HEK293 (cell line): Measurements from ENCODE around the gene ITGA8.

Experiments
- CTCF ChIA-PET: fragments of 350-600 bp; formaldehyde crosslinking; extraction: SDS; loops from one replicate; lab custom pipeline; 2021; ENCODE audit warnings: antibody characterized with exemption; lab: Yijun Ruan, JAX
- POLR2A ChIA-PET: fragments of 300-600 bp; formaldehyde crosslinking; extraction: SDS; loops from one replicate; lab custom pipeline; 2020; ENCODE audit warnings: antibody characterized with exemption, inconsistent platforms; lab: Yijun Ruan, JAX
- H3K27ac ChIP-seq: fragments of 200-500 bp; sonication (Bioruptor generic); 2 replicates; pipeline ENCODE4 v1.5.1; 2014; ENCODE audit warnings: low read depth, low read length, control low read depth, inconsistent platforms; ENCODE audit errors: extremely low read depth
- H3K36me3 ChIP-seq, 2 experiments: fragments of 200-500 bp in 1 of 2; sonication (Bioruptor generic) in 1 of 2; 1 replicate in 1 of 2; 2 replicates in 1 of 2; pipeline ENCODE4 v1.5.1; 2014 to 2017; ENCODE audit warnings: inconsistent platforms in 2 of 2, low read length in 2 of 2; ENCODE audit not compliant: control insufficient read depth in 2 of 2, insufficient read depth in 1 of 2
- H3K4me1 ChIP-seq: fragments of 200-500 bp; sonication (Bioruptor generic); 2 replicates; pipeline ENCODE4 v1.5.1; 2014; ENCODE audit warnings: mild to moderate bottlenecking, low read length, inconsistent platforms; ENCODE audit not compliant: control insufficient read depth, insufficient read depth
- H3K4me3 ChIP-seq: 2 replicates; pipeline ENCODE4 v1.5.1; 2011; ENCODE audit warnings: low read depth, mild to moderate bottlenecking, control low read depth, low read length, moderate library complexity
- H3K9me3 ChIP-seq: fragments of 200-500 bp; sonication (Bioruptor generic); 2 replicates; pipeline ENCODE4 v1.5.1; 2014; ENCODE audit warnings: low read depth, low read length, inconsistent platforms; ENCODE audit not compliant: control insufficient read depth, insufficient read depth
- BCL11A ChIP-seq: fragments of 450-650 bp; formaldehyde crosslinking; IDR thresholded peaks from 2 replicates; pipeline ENCODE4 v1.5.1; 2016; ENCODE audit warnings: low read depth, missing biosample characterization, missing genetic modification characterization
- CTCF ChIP-seq: fragments of 450-650 bp; formaldehyde crosslinking; IDR thresholded peaks from 2 replicates; pipeline ENCODE4 v1.5.1; 2016; ENCODE audit warnings: missing biosample characterization, missing genetic modification characterization
- FEZF1 ChIP-seq: fragments of 450-650 bp; formaldehyde crosslinking; IDR thresholded peaks from 2 replicates; pipeline ENCODE4 v1.5.1; 2016; ENCODE audit warnings: missing biosample characterization, missing genetic modification characterization
- GFI1B ChIP-seq: fragments of 450-650 bp; formaldehyde crosslinking; IDR thresholded peaks from 2 replicates; pipeline ENCODE4 v1.5.1; 2016; ENCODE audit warnings: missing biosample characterization, missing genetic modification characterization
- HOXD13 ChIP-seq: sonication (generic); formaldehyde crosslinking; IDR thresholded peaks from 2 replicates; pipeline ENCODE4 v1.8.0; 2022; ENCODE audit warnings: missing genetic modification reagents, borderline replicate concordance
- KLF8 ChIP-seq: fragments of 450-650 bp; formaldehyde crosslinking; IDR thresholded peaks from 2 replicates; pipeline ENCODE4 v1.5.1; 2016; ENCODE audit warnings: missing biosample characterization, missing genetic modification characterization
- MZF1 ChIP-seq: fragments of 450-650 bp; formaldehyde crosslinking; IDR thresholded peaks from 2 replicates; pipeline ENCODE4 v1.5.1; 2017; ENCODE audit warnings: missing biosample characterization, missing genetic modification characterization, borderline replicate concordance
- OVOL3 ChIP-seq: fragments of 450-650 bp; formaldehyde crosslinking; IDR thresholded peaks from 2 replicates; pipeline ENCODE4 v1.5.1; 2016; ENCODE audit warnings: missing biosample characterization, missing genetic modification characterization
- SETDB1 ChIP-seq: IDR thresholded peaks from one replicate; pipeline ENCODE4 v1.6.1; 2017; ENCODE audit warnings: mild to moderate bottlenecking, low read length, moderate library complexity, mixed read lengths; ENCODE audit not compliant: insufficient read length
- ZBTB20 ChIP-seq: fragments of 450-650 bp; formaldehyde crosslinking; IDR thresholded peaks from 2 replicates; pipeline ENCODE4 v1.5.1; 2016; ENCODE audit warnings: missing biosample characterization, missing genetic modification characterization
- ZBTB44 ChIP-seq: fragments of 450-650 bp; IDR thresholded peaks from 2 replicates; pipeline ENCODE4 v1.5.1; 2018; ENCODE audit warnings: missing biosample characterization, mild to moderate bottlenecking, missing genetic modification characterization
- ZNF114 ChIP-seq: fragments of 450-650 bp; formaldehyde crosslinking; IDR thresholded peaks from 2 replicates; pipeline ENCODE4 v1.5.0; 2017; ENCODE audit warnings: missing biosample characterization, missing genetic modification characterization
- ZNF155 ChIP-seq: fragments of 450-650 bp; formaldehyde crosslinking; IDR thresholded peaks from 2 replicates; pipeline ENCODE4 v1.5.1; 2016; ENCODE audit warnings: missing biosample characterization, missing genetic modification characterization
- ZNF184 ChIP-seq: fragments of 450-650 bp; IDR thresholded peaks from 2 replicates; pipeline ENCODE4 v1.5.1; 2018; ENCODE audit warnings: missing biosample characterization, mild to moderate bottlenecking, missing genetic modification characterization
- ZNF239 ChIP-seq: fragments of 450-650 bp; formaldehyde crosslinking; IDR thresholded peaks from 2 replicates; pipeline ENCODE4 v1.5.1; 2016; ENCODE audit warnings: missing biosample characterization, missing genetic modification characterization
- ZNF335 ChIP-seq: fragments of 450-650 bp; formaldehyde crosslinking; conservative IDR thresholded peaks from 2 replicates; pipeline ENCODE4 v1.5.1; 2016; ENCODE audit warnings: missing biosample characterization, missing genetic modification characterization
- ZNF366 ChIP-seq: fragments of 450-650 bp; formaldehyde crosslinking; conservative IDR thresholded peaks from 2 replicates; pipeline ENCODE4 v1.5.1; 2016; ENCODE audit warnings: missing biosample characterization, missing genetic modification characterization
- ZNF423 ChIP-seq: fragments of 450-650 bp; formaldehyde crosslinking; IDR thresholded peaks from 2 replicates; pipeline ENCODE4 v1.5.1; 2016; ENCODE audit warnings: missing biosample characterization, missing genetic modification characterization
- ZNF514 ChIP-seq: fragments of 450-650 bp; formaldehyde crosslinking; IDR thresholded peaks from 2 replicates; pipeline ENCODE4 v1.5.1; 2016; ENCODE audit warnings: missing biosample characterization, missing genetic modification characterization
- ZNF529 ChIP-seq: fragments of 450-650 bp; formaldehyde crosslinking; IDR thresholded peaks from 2 replicates; pipeline ENCODE4 v1.5.1; 2017; ENCODE audit warnings: missing genetic modification characterization, missing biosample characterization; ENCODE audit not compliant: insufficient replicate concordance
- ZNF530 ChIP-seq: fragments of 450-650 bp; formaldehyde crosslinking; IDR thresholded peaks from 2 replicates; pipeline ENCODE4 v1.5.1; 2016; ENCODE audit warnings: low read depth, missing biosample characterization, missing genetic modification characterization
- ZNF548 ChIP-seq: fragments of 450-650 bp; formaldehyde crosslinking; IDR thresholded peaks from 2 replicates; pipeline ENCODE4 v1.5.1; 2016; ENCODE audit warnings: missing biosample characterization, missing genetic modification characterization
- ZNF585B ChIP-seq: fragments of 450-650 bp; formaldehyde crosslinking; IDR thresholded peaks from 2 replicates; pipeline ENCODE4 v1.5.1; 2016; ENCODE audit warnings: missing biosample characterization, missing genetic modification characterization
- ZNF596 ChIP-seq: fragments of 450-650 bp; IDR thresholded peaks from 2 replicates; pipeline ENCODE4 v1.5.0; 2018; ENCODE audit warnings: missing biosample characterization, mild to moderate bottlenecking, missing genetic modification characterization, moderate library complexity
- ZNF610 ChIP-seq: fragments of 450-650 bp; formaldehyde crosslinking; IDR thresholded peaks from 2 replicates; pipeline ENCODE4 v1.5.1; 2016; ENCODE audit warnings: missing biosample characterization, missing genetic modification characterization, borderline replicate concordance
- ZNF624 ChIP-seq: fragments of 450-650 bp; formaldehyde crosslinking; IDR thresholded peaks from 2 replicates; pipeline ENCODE4 v1.5.1; 2017; ENCODE audit warnings: missing biosample characterization, missing genetic modification characterization
- ZNF664 ChIP-seq: fragments of 450-650 bp; formaldehyde crosslinking; IDR thresholded peaks from 2 replicates; pipeline ENCODE4 v1.5.1; 2016; ENCODE audit warnings: missing biosample characterization, missing genetic modification characterization
- ZNF670 ChIP-seq: fragments of 450-650 bp; formaldehyde crosslinking; IDR thresholded peaks from 2 replicates; pipeline ENCODE4 v1.5.1; 2016; ENCODE audit warnings: missing biosample characterization, missing genetic modification characterization, low read depth
- ZNF677 ChIP-seq: fragments of 450-650 bp; IDR thresholded peaks from 2 replicates; pipeline ENCODE4 v1.5.0; 2018; ENCODE audit warnings: missing biosample characterization, mild to moderate bottlenecking, missing genetic modification characterization, moderate library complexity
- ZNF707 ChIP-seq: fragments of 450-650 bp; formaldehyde crosslinking; IDR thresholded peaks from 2 replicates; pipeline ENCODE4 v1.5.1; 2016; ENCODE audit warnings: missing biosample characterization, missing genetic modification characterization
- ZNF76 ChIP-seq: fragments of 450-650 bp; formaldehyde crosslinking; IDR thresholded peaks from 2 replicates; pipeline ENCODE4; 2016; ENCODE audit warnings: low read depth, missing biosample characterization, missing genetic modification characterization, borderline replicate concordance
- ZNF777 ChIP-seq: fragments of 450-650 bp; formaldehyde crosslinking; IDR thresholded peaks from 2 replicates; pipeline ENCODE4 v1.5.1; 2017; ENCODE audit warnings: missing biosample characterization, missing genetic modification characterization, borderline replicate concordance
- ZNF792 ChIP-seq: fragments of 450-650 bp; formaldehyde crosslinking; IDR thresholded peaks from 2 replicates; pipeline ENCODE4 v1.5.1; 2016; ENCODE audit warnings: missing biosample characterization, missing genetic modification characterization
- ZSCAN5A ChIP-seq: fragments of 450-650 bp; formaldehyde crosslinking; IDR thresholded peaks from 2 replicates; pipeline ENCODE4 v1.5.1; 2016; ENCODE audit warnings: missing biosample characterization, missing genetic modification characterization

ITGA8 gene

GRCh38 chr10:15652117-15652516 lies 67.6 kb downstream of the ITGA8 start (continued):
- no peak for TF ChIP-seq ZBTB44 (tag by site-specific recombination)
- no peak for TF ChIP-seq ZNF335 (tag by site-specific recombination)

- H3K27ac ChIP-seq, result no peak overlapping the region
- TF ChIP-seq ZNF677 (tag by site-specific recombination) (no peak), BCL11A (tag by site-specific recombination) (no peak), ZNF184 (tag by site-specific recombination) (no peak), ZNF529 (no peak), GFI1B (no peak), ZNF423 (tag by site-specific recombination) (no peak)
- TF ChIP-seq, all 188 proteins: peak for 0
- Histone ChIP-seq H3K4me1 (no peaks in the 10 kb centered on the region), H3K36me3 (no peaks in the 10 kb centered on the region), H3K4me3 (no peak overlapping the region), H3K9me3 (no peaks in the 10 kb centered on the region)
- ChIA-PET CTCF (interaction anchor here (0.6 to 1.3 kb wide), 15 partner anchors 16 to 1124 kb away, joined by 3 to 6 read pairs (median 3); no protein-coding TSS in a partner anchor), POLR2A (no interaction called here)
Observed at GRCh38 chr10:15651175-15651574, 68.5 kb downstream of the ITGA8 start.

GRCh38 chr10:15642095-15642494 lies 77.6 kb downstream of the ITGA8 start:
- POLR2A ChIA-PET, result no interaction called here
- CTCF ChIA-PET, result interaction anchor here (0.6 kb wide), 1 partner anchor 77 kb away, joined by 3 read pairs; no protein-coding TSS in a partner anchor

GRCh38 chr10:15640536-15641085 lies 79.1 kb downstream of the ITGA8 start:
- H3K4me1 ChIP-seq, result peaks cover 8% of the 10 kb centered on the region
- H3K9me3 ChIP-seq, result no peaks in the 10 kb centered on the region
- no peak overlapping the region for H3K27ac ChIP-seq
- no peak overlapping the region for H3K4me3 ChIP-seq
- TF ChIP-seq ZNF155 (no peak), ZNF670 (no peak), ZNF335 (tag by site-specific recombination) (no peak), OVOL3 (tag by site-specific recombination) (no peak), HOXD13 (CRISPR knock-in tag) (no peak), ZNF530 (tag by site-specific recombination) (no peak), ZNF664 (tag by site-specific recombination) (no peak), KLF8 (no peak), CTCF (tag by site-specific recombination) (no peak), ZBTB20 (no peak)
- ChIA-PET CTCF (interaction anchor here (0.7 to 0.8 kb wide), 2 partner anchors 20 to 78 kb away, joined by 3 to 4 read pairs; no protein-coding TSS in a partner anchor), POLR2A (no interaction called here)
- H3K36me3 ChIP-seq, result no peaks in the 10 kb centered on the region

More at GRCh38 chr10:15642095-15642494, 77.6 kb downstream of the ITGA8 start:
- TF ChIP-seq ZNF792 (tag by site-specific recombination), result no peak
- no peak for TF ChIP-seq ZNF585B
- TF ChIP-seq FEZF1 (tag by site-specific recombination), result no peak
- TF ChIP-seq ZNF610 (tag by site-specific recombination), result no peak
- no peak for TF ChIP-seq ZNF777 (tag by site-specific recombination)
- TF ChIP-seq ZNF596 (tag by site-specific recombination), result no peak
- TF ChIP-seq ZNF114, result no peak
- no peak for TF ChIP-seq ZBTB20
- TF ChIP-seq ZNF239 (tag by site-specific recombination), result no peak
- TF ChIP-seq SETDB1, result no peak
- TF ChIP-seq ZNF155, result no peak
- no peak for TF ChIP-seq ZSCAN5A
- TF ChIP-seq ZNF514 (tag by site-specific recombination), result no peak
- TF ChIP-seq ZNF707 (tag by site-specific recombination), result no peak
- no peak for TF ChIP-seq MZF1 (tag by site-specific recombination)
- no peak for TF ChIP-seq ZNF76
- no peak for TF ChIP-seq ZNF366 (tag by site-specific recombination)
- no peak for TF ChIP-seq ZNF624 (tag by site-specific recombination)
- no peak for TF ChIP-seq ZNF530 (tag by site-specific recombination)
- no peak for TF ChIP-seq ZNF548 (tag by site-specific recombination)
- H3K36me3 ChIP-seq, result no peaks in the 10 kb centered on the region
- H3K27ac ChIP-seq, result no peak overlapping the region
- no peaks in the 10 kb centered on the region; the same call in 1 of the 2 replicates for H3K4me1 ChIP-seq
- H3K9me3 ChIP-seq, result no peaks in the 10 kb centered on the region
- no peak overlapping the region for H3K4me3 ChIP-seq
